G401 (cell line): ENCODE results near the gene CYP24A1. TPM values are rescaled to one million over a fixed set of nuclear protein-coding genes. Genes with fewer than 3 reads are reported as not detected.

Source experiments
- DNase-seq: peaks from one replicate; pipeline ENCODE4 v3.0.0-alpha.2; 2015; ENCODE audit warnings: low spot score
- in situ Hi-C: cut with HindIII; loops from 2 replicates; pipeline ENCODE4 v1.10.0; 2016; ENCODE audit warnings: low sequenced_read_pairs, mixed read lengths
- total RNA-seq: library from RNA; depleted of rRNA; stranded (reverse); fragments of >200 nt; shearing (Covaris generic); gene quantifications from 2 replicates; pipeline ENCODE4 v1.2.3, GENCODE V29; 2014; rRNA removed

Gene CYP24A1
- 0.27 TPM in 1 of 2 replicates, not detected in the other for total RNA-seq

DNA sequence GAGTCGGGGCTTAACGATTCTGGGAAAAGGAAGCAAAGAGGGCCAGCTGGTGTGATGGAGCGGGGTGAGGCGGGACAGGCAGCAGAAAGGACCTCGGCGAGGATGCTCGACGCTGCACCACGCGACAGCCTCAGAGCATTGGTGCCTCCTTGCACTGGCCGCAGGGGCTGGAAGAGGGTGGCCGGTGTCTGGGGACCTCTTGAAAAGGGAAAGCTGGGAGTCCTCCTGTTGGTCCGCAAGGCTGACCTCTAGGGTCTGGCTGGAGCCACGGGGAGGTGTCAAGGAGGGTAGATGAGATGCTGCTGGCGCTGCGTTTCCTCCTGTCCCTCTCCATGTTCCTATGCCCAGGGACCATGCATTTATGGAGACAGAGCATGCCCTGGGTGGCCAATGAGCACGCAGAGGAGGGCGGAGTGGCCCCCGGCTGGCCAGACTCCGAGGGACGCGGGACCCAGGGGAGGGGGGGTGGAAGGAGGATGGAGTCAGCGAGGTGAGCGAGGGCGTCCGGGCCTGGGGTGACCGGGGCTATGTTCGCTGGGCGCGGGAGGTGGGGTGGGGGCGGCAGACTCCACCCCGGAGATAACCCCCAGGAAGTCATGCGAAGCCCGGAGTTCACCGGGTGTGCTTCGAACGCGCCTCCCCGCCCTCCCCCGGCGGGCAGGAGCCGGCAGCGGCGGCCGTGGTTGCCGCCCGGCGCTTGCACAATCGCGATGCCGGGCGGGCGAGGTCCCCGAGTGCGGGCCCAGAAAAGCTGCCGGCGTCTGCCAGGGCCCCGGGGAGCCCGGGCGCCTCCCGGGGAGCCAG, at the start of gene CYP24A1:
Gene CYP24A1, minus strand, starts transcription at position 334 of the 804 bp plus-strand sequence. CDS start 407 bp downstream, outside the sequence.
- DNase-seq = no peak

DNA sequence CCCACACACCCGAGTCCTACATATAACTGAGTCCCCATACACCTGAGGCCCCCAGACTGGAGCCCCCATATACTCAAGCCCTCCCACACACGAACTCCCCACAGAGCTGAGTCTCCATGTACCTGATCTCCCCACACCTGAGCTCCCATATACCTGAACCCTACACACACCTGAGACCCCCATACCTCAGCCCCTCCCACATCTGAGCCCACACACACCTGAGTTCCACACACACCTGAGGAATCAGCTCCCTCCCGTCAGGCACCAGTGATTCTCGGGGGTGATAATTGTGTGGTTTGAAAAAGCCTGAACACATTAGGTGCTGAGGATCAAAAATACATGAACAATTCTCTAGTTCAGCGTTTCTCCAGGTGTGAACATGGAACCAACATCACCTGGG, 49.5 kb upstream of the CYP24A1 start:
- in situ Hi-C loops = no loop called here
- DNase-seq = no peak

More for the DNA sequence above, at the start of gene CYP24A1:
- in situ Hi-C loops = no loop called here

GRCh38 chr20:54221996-54222890, 48.5 kb upstream of the CYP24A1 start:
- in situ Hi-C loops = no loop called here
- peak; percentile 16 for DNase-seq

GRCh38 chr20:54221353-54221752, 47.6 kb upstream of the CYP24A1 start:
- in situ Hi-C loops = no loop called here
- no peak for DNase-seq

GRCh38 chr20:54220722-54221121, 46.9 kb upstream of the CYP24A1 start:
- DNase-seq = no peak
- in situ Hi-C loops = no loop called here

GRCh38 chr20:54219751-54220426, 46.1 kb upstream of the CYP24A1 start:
- peak; percentile 62 for DNase-seq
- in situ Hi-C loops = no loop called here

GRCh38 chr20:54218470-54218869, 44.7 kb upstream of the CYP24A1 start:
- no peak for DNase-seq

GRCh38 chr20:54217762-54218161, 44.0 kb upstream of the CYP24A1 start:
- no peak for DNase-seq
- in situ Hi-C loops = no loop called here

More at GRCh38 chr20:54218470-54218869, 44.7 kb upstream of the CYP24A1 start:
- in situ Hi-C loops = no loop called here

- no peak for DNase-seq
- in situ Hi-C loops = no loop called here
Measured at GRCh38 chr20:54215157-54215789, 41.5 kb upstream of the CYP24A1 start.

- in situ Hi-C loops = no loop called here
- DNase-seq = no peak
Measured at GRCh38 chr20:54214566-54214965, 40.8 kb upstream of the CYP24A1 start.

DNA sequence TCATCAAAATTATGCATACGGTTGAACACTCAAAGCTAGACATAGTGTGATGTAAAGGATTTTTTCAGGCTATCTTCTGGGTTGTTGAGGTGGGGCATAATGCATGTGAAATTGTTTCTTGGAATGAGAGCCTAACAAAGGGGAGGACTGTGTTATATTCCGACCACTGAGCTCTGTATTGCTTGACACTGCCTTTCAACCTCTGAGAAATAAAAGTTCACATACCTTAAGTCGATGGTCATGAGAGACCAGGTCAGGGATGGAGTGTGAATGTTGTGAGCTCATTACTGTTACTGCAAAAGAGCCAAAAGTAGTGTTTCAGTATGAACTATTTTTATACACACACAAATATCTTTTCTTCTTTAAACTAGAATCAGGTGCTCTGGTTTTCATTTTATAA, 39.1 kb upstream of the CYP24A1 start:
- in situ Hi-C loops = no loop called here
- DNase-seq = no peak

DNA sequence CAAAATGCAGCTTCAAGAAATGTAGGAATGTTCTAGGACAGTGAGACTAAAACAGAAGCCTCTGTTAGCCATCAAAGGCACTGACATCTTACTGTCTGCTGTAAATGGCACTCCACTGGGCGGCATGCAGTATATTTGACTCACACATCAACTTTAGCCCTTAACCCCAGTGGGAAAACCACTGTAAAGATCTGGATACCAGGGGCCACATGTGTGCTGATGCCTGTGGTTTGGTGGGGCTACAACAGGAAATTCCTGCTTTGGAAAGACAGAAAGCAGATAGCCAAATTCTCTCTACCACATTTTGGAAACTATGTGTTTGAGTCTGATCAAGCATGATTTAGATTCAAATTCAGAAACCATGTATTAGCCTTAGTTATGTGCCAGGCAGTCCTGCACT, 38.4 kb upstream of the CYP24A1 start:
- no peak for DNase-seq
- in situ Hi-C loops = no loop called here

DNA sequence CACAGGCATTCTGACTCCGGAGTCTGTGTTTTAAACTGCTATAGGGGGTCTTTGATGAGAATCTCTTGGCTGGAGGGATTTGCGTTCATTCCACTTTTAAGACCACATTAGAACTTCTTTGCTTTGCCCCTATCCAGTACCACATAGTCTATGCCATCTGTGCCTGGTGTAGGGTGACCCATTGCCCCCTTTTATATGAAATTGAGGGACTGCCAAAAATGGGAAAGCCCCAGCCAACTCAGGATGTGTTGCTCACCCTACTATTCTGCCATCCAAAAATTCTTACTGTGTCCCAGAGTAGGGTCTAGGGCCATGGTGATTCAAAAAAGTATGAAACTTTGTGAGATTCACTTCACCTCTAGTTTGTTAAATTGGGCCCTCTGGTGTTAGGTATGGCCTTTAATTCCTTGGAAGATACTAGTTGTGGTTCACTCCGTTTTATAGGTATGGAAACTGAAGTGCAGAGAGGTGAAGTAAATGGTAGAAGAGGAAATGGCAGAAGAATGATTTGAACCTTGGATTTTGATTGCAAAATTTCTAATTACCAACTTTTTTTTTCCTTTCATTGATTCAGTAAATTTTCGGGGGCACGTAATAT, 35.5 kb upstream of the CYP24A1 start:
- no peak for DNase-seq
- in situ Hi-C loops = no loop called here

DNA sequence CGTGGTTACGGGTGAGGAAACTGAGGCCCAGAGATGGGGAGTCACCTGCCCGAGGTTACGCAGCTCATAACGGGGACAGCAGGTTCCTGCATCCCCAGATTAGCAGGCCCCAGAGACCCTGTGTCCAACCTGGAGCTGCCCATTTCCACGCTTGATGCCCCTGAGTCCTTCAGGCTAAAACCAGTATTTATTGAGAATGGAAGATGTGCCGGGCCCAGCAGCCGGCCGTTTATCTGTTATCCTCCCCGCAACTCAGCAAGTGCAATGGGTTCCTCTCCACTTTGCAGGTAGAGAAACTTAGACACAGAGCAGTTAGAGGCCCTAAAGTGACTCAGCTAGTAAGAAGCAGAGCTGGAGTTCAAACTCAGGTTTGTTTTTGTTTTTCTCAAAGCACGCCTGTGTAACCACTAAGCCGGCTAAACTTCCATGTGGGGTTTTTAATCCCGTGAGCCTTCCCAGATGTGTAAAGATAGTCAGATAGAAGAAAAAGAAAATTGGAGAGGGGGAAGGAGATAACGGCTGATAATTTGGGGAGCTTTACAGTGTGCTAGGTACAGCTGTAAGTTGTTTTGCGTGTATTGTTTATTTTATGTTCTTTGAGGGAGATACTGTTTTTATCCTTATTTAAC, 34.9 kb upstream of the CYP24A1 start:
- peak; percentile 49 for DNase-seq
- in situ Hi-C loops = no loop called here

DNA sequence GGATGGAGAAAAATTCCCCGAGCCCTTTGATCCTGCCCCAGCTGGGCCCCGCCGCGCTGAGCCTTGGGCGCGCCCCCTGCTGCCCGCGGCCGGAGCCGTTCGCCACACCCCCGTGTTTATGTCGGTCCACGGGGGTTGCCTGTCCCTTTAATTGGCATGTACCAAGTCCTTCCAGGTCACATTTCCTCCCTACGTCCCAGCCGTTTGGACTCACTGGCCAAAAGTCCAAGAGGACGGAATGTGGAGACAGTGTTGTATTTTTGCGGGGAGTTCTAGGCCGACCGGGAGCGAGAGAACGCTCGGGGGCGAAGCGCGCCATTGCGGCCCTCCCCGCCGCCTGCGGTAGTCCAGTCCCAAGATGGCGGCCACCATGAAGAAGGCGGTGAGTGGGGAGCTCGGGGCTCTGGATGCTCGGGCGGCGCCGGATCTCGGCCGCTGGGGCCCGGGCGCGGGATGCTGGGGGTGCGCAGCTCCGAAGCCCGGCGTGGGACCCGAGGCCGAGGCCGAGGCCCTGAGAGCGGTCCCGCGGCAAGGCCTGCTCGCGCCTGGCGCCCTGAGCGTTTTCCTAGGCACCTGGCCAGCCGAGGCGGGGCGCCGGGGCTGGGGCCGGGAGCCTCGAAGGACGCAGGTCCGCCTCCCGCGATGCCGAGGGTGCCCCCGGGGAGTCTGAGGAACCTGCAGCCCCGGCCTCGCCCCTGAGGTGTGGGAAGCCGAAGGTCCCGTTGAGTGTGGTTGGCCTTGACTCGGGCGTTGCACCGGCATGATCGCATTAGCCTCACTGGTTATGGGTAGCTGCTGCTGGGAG, 34.2 kb upstream of the CYP24A1 start, which contains the start of gene PFDN4:
Gene PFDN4, plus strand, starts transcription at position 345 of the 805 bp plus-strand sequence. Its CDS starts 14 bp downstream, at position 359.
- in situ Hi-C loops = no loop called here
- DNase-seq = peak; percentile 81

- no peak for DNase-seq
- in situ Hi-C loops = no loop called here
Measured at GRCh38 chr20:54207053-54207742, 33.4 kb upstream of the CYP24A1 start.

- no peak for DNase-seq
- in situ Hi-C loops = no loop called here
Measured at GRCh38 chr20:54205450-54205849, 31.7 kb upstream of the CYP24A1 start.
